HG02678 (cell line): ENCODE results near the gene F8A3.
A peak's percentile ranks its signal among the peaks of the same experiment; 100 is the strongest.
"Not testable (repeated sequence)": the region's sequence is repeated elsewhere in the genome, so short reads cannot be mapped to it uniquely, and the experiment has no call there.

Source experiments
- ATAC-seq: cut with Tn5 transposase; IDR thresholded peaks from one replicate; pipeline ENCODE4 v1.9.1; 2021; ENCODE audit warnings: mild to moderate bottlenecking, moderate library complexity; ENCODE audit not compliant: unreplicated experiment

Gene F8A3

GRCh38 chrX:155458471-155458870 is at the start of gene F8A3:
F8A3 (minus strand) TSS chrX:155458620; CDS start chrX:155458600, 20 bp downstream.
- ATAC-seq = peak; percentile 81

DNA sequence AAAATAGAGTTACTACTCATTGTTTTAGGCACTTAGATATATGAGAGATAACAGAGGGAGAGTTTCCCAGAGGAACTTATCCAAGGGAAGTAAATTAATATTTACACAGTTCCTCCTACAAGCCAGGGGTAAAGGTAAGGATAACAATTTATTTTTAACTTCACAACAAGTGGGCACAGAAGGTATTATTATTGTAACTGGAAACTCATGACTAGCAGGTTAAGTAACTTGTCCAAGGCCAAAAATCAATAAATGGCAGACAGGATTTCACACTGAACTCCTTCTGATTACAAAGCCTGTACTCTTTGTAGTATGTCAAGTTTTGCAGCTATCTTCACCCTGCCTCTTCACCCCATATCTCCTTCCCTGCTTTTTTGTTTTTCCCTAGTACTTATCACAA is 46.9 kb upstream of the F8A3 start:
- no peak for ATAC-seq

DNA sequence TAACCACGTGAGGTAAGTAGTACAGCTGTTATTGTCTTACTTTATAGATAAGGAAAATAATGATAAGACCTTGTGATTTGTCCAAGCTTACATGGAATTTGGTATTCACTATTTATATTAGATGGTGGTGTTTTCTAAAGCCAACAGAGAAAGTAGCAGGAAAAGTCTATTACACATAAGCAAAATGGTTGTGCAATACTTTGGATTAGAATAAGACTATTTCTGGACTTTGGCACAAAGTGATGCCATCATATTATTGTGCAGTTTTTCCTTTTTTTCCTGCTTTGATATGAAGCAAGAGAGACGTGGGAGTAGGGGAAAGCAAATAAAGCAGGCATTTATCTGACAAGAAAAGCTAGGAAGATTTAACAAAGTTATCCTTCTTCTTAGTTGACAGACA is 36.7 kb upstream of the F8A3 start:
- not testable (repeated sequence) for ATAC-seq

DNA sequence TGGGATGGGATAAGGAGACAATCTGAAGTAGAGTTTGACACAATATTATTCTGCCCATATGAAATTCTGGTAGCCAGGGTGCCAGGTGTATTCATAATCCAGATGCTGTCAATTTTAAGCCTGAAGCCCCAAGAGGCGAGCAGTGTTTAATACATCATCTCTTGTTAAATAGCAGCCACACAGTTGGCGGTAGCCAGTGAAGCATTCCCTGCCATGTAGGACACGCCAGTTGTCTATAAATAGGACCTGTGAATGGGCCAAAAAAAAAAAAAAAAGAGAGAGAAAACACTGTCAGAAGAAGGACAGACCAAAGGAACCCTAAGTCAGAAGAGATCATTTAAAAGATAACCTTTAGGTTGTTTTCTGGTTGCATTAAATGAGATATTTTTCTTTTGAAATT is 33.0 kb upstream of the F8A3 start:
- not testable (repeated sequence) for ATAC-seq

DNA sequence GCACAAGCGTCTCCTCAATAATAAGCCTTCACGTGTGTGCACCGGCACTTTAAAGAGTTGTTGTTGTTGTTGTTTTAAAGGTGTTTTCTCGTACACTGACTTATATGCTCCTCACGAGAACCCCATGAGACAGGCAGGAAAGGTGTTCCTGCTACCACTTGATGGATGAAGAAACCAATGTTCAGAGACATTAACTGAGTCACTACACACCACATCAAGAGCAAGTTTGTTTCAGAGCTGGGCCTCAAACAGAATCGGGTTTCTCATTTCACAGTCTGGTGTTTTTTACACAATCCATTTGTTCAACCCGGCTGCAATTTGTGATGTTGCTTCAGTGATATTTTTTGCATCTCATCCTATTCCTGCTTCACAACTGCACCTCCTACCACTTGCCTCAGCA is 18.7 kb upstream of the F8A3 start:
- not testable (repeated sequence) for ATAC-seq

DNA sequence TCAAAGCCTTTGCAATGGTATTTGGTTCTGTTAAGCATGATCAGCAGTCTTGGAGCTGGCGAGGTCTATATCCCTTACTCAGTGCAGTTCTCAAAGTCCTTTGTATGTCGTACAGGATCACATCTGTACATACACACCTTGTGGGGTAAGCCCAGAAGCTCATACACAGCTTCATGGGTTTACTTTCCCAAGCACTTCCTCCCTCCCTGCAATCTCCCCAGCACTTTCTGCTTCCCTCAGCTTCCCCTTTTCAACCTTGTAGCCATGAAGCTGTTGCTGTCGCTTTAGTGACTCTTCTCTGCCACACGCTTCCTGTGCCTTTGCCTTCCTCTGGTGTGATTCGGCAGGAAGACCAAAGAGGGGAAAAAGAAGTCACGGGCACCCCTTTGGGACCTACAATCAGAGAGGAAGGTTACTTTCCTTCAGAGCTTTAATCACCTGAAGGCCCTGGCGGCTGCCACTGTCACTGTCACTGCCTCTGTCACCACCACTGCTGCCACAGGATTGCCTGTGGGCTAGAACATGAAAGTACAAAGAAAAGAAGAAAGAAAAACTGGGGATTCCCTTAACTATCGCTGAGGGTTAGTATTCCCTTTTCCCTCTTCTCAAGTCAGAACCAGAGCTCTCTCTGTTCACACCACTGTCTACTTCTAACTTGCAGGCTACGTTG is 8.0 kb upstream of the F8A3 start:
- peak; percentile 73 for ATAC-seq

DNA sequence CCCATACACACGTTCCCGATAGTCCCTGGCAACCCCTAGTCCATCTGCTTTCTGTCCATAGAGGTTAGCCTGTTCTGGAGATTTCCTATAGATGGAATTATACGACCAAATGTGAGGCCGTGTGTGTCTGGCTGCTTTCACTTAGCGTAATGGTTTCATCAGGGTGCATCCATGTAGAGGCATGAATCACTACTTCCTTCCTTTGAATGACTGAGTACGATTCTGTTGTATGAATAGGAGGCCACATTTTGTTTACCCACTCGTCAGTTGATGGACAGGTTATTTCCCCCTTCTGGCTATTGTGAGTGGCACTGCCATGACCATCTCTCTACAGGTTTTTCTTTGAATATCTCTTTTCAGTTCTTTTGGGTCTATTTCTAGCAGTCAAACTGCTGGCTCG is 2.1 kb upstream of the F8A3 start:
- not testable (repeated sequence) for ATAC-seq

GRCh38 chrX:155457761-155458447 is 516 bp downstream of the F8A3 start:
- peak; percentile 58 for ATAC-seq

- no peak for ATAC-seq
These were observed 17.3 kb downstream of the F8A3 start for GRCh38 chrX:155441097-155441496.

DNA sequence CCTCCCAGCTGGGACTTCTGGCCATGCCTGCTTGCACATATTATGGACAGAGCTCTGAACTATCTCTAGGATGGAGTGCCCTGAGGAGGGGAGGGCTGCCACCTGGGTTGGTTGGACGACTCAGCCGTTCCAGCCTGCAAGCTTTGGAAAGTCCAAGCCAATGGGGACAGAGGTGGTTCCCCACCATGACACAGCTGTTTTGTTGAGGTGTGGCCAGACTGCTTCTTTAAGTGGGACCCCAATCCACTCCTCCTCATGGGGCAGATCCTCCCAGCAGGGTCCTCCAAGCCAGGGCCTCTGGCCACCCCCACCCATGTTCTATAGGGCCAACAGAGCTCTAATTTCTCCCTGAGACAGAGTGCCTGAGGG is 22.7 kb downstream of the F8A3 start:
- ATAC-seq = no peak

DNA sequence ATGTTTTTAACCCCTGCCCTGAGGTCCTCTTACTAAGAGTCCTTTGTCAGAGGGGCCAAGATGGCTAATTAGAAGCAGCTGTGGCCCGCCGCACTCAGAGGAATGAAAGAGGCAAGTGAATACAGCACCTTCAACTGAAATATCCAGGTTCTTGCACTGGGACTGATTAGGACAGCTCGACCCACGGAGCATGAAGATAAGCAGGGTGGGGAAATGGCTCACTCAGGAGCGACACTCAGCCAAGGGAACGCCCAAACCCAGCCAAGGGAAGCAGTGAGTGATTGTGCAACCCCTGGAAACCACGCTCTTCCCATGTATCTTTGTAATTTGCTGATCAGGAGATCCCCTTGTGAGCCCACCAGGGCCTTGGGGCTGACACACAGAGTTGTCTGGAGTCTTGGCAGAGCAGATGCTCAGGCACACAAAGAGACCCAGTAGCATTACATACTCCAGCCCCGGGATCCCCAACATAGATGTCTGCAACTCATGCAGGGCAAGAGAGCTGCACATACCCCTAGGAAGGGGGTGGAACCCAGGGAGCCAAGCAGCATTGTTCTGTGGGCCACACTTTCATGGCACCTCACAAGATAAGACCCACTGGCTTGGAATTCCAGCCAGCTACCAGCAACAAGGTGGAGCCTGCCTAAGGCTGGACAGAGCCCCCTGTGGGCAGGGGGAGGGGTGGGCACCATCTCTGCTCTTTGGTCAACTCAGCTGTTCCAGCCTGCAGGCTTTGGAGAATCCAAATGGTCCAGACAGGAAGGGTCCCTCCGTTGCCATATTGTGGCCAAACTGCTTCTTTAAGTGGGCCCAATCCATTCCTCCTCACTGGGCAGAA is 23.3 kb downstream of the F8A3 start:
- no peak for ATAC-seq

DNA sequence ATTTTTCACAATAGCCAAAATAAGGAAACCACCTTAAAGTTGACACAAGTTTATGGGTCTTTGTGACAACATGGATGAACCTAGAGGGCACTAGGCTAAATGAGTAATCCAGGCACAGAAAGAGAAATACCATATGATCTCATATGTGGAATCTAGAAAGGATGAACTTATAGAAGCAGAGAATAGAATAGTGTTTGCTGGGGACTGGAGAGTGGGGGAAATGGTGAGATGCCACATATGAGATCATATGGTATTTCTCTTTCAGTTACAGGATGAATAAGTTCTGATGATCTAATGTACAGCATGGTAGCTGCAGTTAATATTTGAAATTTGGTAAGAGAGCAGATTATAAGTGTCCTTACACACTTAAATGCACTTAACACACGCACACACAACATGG is 40.7 kb downstream of the F8A3 start:
- no peak for ATAC-seq
